ENCODE data around the gene NTM.

Gene NTM

GRCh38 chr11:131393691-131394090 is 23.3 kb downstream of the NTM start:
- H3K4me3 ChIP-seq (ENCODE audit: low read depth, low read length): no peak overlapping the region
- TF ChIP-seq CTCF (IDR thresholded peaks at IDR 0.05; ENCODE audit: low read depth, low read length): no peak
- in situ Hi-C loops (cut with HindIII; ENCODE audit: low sequenced_read_pairs): no loop called here
- no peak for DNase-seq (ENCODE audit: low read depth, low spot score)

GRCh38 chr11:131397675-131398074 is 27.3 kb downstream of the NTM start:
- no peak overlapping the region for H3K4me3 ChIP-seq (ENCODE audit: low read depth, low read length)
- in situ Hi-C loops (cut with HindIII; ENCODE audit: low sequenced_read_pairs): no loop called here
- TF ChIP-seq CTCF (IDR thresholded peaks at IDR 0.05; ENCODE audit: low read depth, low read length): no peak
- no peak for DNase-seq (ENCODE audit: low read depth, low spot score)

GRCh38 chr11:131402040-131402439 is 31.6 kb downstream of the NTM start:
- no peak for TF ChIP-seq CTCF (IDR thresholded peaks at IDR 0.05; ENCODE audit: low read depth, low read length)
- H3K4me3 ChIP-seq (ENCODE audit: low read depth, low read length): no peak overlapping the region
- DNase-seq (ENCODE audit: low read depth, low spot score): no peak
- in situ Hi-C loops (cut with HindIII; ENCODE audit: low sequenced_read_pairs): no loop called here

- TF ChIP-seq CTCF (IDR thresholded peaks at IDR 0.05; ENCODE audit: low read depth, low read length): no peak
- no peak overlapping the region for H3K4me3 ChIP-seq (ENCODE audit: low read depth, low read length)
- DNase-seq (ENCODE audit: low read depth, low spot score): no peak
- in situ Hi-C loops (cut with HindIII; ENCODE audit: low sequenced_read_pairs): no loop called here
Measured at GRCh38 chr11:131404010-131404409, 33.6 kb downstream of the NTM start.

GRCh38 chr11:131408025-131408640 is 37.7 kb downstream of the NTM start:
- in situ Hi-C loops (cut with HindIII; ENCODE audit: low sequenced_read_pairs): no loop called here
- DNase-seq (ENCODE audit: low read depth, low spot score): peak; percentile 11
- no peak overlapping the region for H3K4me3 ChIP-seq (ENCODE audit: low read depth, low read length)
- peak; percentile 59 for TF ChIP-seq CTCF (IDR thresholded peaks at IDR 0.05; ENCODE audit: low read depth, low read length)

GRCh38 chr11:131409345-131409744 is 38.9 kb downstream of the NTM start:
- no peak for DNase-seq (ENCODE audit: low read depth, low spot score)
- in situ Hi-C loops (cut with HindIII; ENCODE audit: low sequenced_read_pairs): no loop called here
- TF ChIP-seq CTCF (IDR thresholded peaks at IDR 0.05; ENCODE audit: low read depth, low read length): no peak
- H3K4me3 ChIP-seq (ENCODE audit: low read depth, low read length): no peak overlapping the region

- no peak overlapping the region for H3K4me3 ChIP-seq (ENCODE audit: low read depth, low read length)
- in situ Hi-C loops (cut with HindIII; ENCODE audit: low sequenced_read_pairs): no loop called here
- TF ChIP-seq CTCF (IDR thresholded peaks at IDR 0.05; ENCODE audit: low read depth, low read length): no peak
- no peak for DNase-seq (ENCODE audit: low read depth, low spot score)
Measured at GRCh38 chr11:131411636-131412035, 41.2 kb downstream of the NTM start.

Measured in astrocyte of the spinal cord (primary cell).